WERI-Rb-1 (cell line): ENCODE measurements around the gene NDUFB3.

ENCODE experiments used
- DNase-seq: peaks from one replicate; pipeline ENCODE4 v3.0.0-alpha.2; 2020
- H3K27ac ChIP-seq: fragments of 250-450 bp; sonication (Bioruptor Pico); 2 replicates; pipeline ENCODE4 v1.5.1; 2020; ENCODE audit warnings: mild to moderate bottlenecking, moderate library complexity
- H3K27me3 ChIP-seq: fragments of 250-450 bp; sonication (Bioruptor Pico); 2 replicates; pipeline ENCODE4 v1.5.1; 2021; ENCODE audit warnings: mild to moderate bottlenecking, low read depth, moderate library complexity; ENCODE audit not compliant: insufficient read depth, severe bottlenecking
- H3K36me3 ChIP-seq: fragments of 250-450 bp; sonication (Bioruptor Pico); 2 replicates; pipeline ENCODE4 v1.5.1; 2020; ENCODE audit warnings: mild to moderate bottlenecking, moderate library complexity
- H3K4me3 ChIP-seq: 2 replicates; pipeline ENCODE4 v1.5.1; 2011; ENCODE audit warnings: low read depth, mild to moderate bottlenecking, control low read depth, low read length
- H3K9me3 ChIP-seq: fragments of 250-450 bp; sonication (Bioruptor Pico); 2 replicates; pipeline ENCODE4 v1.5.1; 2021; ENCODE audit warnings: mild to moderate bottlenecking, moderate library complexity; ENCODE audit not compliant: severe bottlenecking
- TF ChIP-seq, protein P1 (sequence below): IDR thresholded peaks from 2 replicates; pipeline ENCODE4 v1.5.1; 2011; ENCODE audit warnings: low read depth, mild to moderate bottlenecking, control low read depth, inconsistent platforms, low read length

Gene NDUFB3

DNA sequence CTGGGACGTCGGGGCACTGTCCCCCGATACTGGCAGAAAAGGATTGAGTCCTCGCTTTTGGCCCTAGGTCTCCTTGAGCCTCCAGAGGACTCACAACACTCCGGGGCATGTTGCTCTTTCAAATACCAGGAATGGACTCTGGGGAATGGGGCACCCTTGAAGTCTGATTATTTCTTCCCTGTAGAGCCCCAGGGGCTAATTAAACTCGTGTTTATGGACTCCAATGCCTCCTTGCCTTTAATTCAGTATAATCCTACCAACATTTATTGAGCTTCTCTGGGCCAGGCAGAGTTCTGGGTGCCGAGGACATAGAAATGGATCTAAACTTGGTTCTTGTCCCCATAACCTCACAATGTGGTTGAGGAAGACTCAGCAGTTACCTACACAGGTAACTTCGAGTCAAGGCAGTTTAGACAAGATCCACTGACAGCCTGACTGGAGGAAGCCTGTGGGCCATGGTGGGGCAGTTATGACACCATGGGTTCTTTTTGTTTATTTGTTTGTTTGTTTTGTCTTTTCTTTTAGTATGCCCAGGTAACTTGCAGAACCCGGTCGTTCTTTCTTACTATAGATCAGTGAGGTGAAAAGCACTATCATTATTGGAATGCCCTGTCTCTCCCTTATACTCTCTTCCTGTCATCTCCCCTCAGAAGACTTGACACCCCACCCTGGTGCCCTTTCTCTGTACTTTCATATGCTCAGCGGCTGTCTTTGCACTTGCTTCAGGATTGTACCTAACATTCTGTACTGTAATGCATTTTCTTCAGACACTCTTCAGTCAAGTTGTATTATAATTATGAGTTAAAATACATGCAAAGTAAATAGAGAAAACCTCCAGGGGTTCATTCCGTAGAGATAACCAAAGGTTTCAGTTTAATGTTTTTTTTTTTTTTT is 47.4 kb downstream of the NDUFB3 start:
- Histone ChIP-seq H3K27ac (no peak overlapping the region), H3K9me3 (no peaks in the 10 kb centered on the region), H3K36me3 (no peaks in the 10 kb centered on the region), H3K27me3 (no peaks in the 10 kb centered on the region), H3K4me3 (no peak overlapping the region)
- DNase-seq: no peak
- TF ChIP-seq, protein P1, sequence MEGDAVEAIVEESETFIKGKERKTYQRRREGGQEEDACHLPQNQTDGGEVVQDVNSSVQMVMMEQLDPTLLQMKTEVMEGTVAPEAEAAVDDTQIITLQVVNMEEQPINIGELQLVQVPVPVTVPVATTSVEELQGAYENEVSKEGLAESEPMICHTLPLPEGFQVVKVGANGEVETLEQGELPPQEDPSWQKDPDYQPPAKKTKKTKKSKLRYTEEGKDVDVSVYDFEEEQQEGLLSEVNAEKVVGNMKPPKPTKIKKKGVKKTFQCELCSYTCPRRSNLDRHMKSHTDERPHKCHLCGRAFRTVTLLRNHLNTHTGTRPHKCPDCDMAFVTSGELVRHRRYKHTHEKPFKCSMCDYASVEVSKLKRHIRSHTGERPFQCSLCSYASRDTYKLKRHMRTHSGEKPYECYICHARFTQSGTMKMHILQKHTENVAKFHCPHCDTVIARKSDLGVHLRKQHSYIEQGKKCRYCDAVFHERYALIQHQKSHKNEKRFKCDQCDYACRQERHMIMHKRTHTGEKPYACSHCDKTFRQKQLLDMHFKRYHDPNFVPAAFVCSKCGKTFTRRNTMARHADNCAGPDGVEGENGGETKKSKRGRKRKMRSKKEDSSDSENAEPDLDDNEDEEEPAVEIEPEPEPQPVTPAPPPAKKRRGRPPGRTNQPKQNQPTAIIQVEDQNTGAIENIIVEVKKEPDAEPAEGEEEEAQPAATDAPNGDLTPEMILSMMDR: no peak

DNA sequence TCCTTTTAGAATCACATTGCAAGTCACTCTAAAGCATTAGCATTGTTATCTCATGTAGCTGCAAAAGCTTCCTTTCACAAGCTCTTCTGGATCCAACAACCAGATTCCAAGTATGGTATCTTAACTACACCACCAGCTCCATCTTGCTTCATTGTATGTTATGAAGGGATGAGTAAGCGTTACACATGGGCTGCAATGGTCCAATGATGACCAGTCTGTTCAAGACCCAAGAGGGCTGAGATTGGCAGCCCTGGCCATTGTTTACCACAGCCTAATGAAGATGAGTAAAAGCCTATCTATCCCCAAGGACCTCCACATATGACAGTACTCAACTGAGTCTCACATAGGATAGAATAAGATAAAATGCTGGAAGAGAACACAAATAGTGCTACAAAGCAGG is 50.5 kb downstream of the NDUFB3 start:
- H3K27ac ChIP-seq: no peak overlapping the region
- TF ChIP-seq, protein P1: no peak
- no peaks in the 10 kb centered on the region for H3K27me3 ChIP-seq
- no peak for DNase-seq
- H3K9me3 ChIP-seq: no peaks in the 10 kb centered on the region
- no peak overlapping the region for H3K4me3 ChIP-seq
- no peaks in the 10 kb centered on the region for H3K36me3 ChIP-seq

DNA sequence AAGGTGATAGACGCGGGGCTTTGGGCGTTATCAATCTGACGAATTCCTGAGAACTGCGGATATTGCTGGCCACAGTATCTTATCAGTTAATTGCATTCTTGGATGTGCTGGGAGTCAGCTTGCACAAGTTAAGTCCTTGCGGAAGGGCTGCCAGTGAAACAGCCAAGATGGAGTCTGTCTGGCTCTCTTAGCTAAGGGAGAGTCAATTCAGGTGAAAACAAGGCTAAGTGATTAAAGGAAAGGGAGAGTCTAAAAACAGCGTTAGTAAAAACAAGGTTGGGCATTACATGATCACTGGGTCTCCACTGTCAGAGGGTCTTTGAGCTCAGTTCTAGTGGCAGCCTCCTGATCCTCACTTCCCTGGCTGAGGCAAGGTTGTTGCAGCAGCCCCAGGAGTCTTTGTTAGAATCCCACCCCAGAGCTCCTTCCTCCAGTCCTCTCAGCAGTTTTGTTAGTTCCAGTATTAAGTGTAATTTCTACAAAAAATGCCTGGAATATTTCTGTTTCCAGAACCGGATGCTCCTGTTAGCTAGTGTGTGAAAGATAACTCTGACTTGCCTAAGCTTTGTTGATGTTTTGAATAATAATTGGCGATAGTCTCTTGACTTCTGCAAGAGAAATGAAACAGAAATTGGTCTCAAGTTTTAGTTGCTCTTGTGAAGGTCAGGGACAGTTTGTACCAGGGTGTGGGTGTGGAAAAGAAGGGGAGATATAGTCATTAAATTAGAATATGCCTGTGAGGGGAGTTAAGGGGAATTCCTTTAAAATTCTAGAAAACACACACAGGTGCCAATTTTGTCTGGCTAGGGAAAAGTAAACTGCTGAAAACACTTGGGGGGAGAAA is 54.7 kb downstream of the NDUFB3 start:
- H3K4me3 ChIP-seq: no peak overlapping the region
- no peaks in the 10 kb centered on the region for H3K9me3 ChIP-seq
- no peak overlapping the region for H3K27ac ChIP-seq
- no peaks in the 10 kb centered on the region for H3K36me3 ChIP-seq
- no peak for DNase-seq
- no peaks in the 10 kb centered on the region for H3K27me3 ChIP-seq
- TF ChIP-seq, protein P1: no peak

DNA sequence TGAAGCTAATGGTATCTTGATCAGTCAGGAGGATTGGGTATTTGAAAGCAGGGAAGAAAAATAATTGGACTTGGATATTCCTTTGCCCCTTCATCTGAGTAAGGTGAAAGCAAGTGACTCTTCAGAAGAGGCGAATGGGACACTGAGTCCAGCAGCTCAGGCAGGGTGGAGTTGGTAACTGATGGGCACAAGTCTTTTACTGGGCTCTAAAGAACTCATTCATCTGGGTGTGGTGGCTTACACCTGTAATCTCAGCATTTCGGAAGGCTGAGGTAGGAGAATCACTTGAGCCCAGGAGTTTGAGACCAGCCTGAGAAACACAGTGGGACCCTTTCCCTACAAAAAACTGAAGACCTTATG is 55.3 kb downstream of the NDUFB3 start:
- Histone ChIP-seq H3K36me3 (no peaks in the 10 kb centered on the region), H3K9me3 (no peaks in the 10 kb centered on the region), H3K27me3 (no peaks in the 10 kb centered on the region), H3K4me3 (no peak overlapping the region), H3K27ac (no peak overlapping the region)
- no peak for DNase-seq
- TF ChIP-seq, protein P1: no peak

DNA sequence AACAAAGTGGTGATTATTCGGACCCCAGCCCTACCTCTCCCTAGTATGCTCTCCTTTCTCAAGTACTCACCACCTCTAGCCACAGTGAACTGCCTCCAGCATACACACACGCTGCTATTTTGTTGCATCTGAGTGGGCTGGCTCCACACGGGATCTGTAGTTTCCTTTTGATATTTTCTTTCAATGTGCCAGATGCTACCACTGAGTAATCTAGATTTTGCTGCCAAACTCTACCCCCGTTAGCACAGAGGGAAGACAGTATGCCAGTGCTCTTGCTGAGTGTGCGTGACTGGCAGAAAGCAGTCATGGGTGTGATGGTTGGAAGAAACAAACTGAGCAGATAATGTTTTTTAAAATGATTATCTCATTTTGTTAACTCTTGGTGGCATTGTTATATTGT is 55.8 kb downstream of the NDUFB3 start:
- H3K9me3 ChIP-seq: no peaks in the 10 kb centered on the region
- no peak for DNase-seq
- TF ChIP-seq, protein P1: no peak
- no peak overlapping the region for H3K27ac ChIP-seq
- no peaks in the 10 kb centered on the region for H3K27me3 ChIP-seq
- no peaks in the 10 kb centered on the region for H3K36me3 ChIP-seq
- H3K4me3 ChIP-seq: no peak overlapping the region
